Spinal cord (tissue), 10 donors: Measurements from ENCODE around the gene PBXIP1. TPM values are rescaled to one million over a fixed set of nuclear protein-coding genes. Genes with fewer than 3 reads are reported as not detected.
"Not testable (repeated sequence)": the region's sequence is repeated elsewhere in the genome, so short reads cannot be mapped to it uniquely, and the experiment has no call there.

ENCODE experiments used
- DNase-seq, 6 donors: peaks; one replicate each; pipeline versions ENCODE4 v3.0.0 to v3.0.0-alpha.2; 2013 to 2015; ENCODE audit warnings: low spot score in 6 of 6, low read depth in 4 of 6
- H3K27ac ChIP-seq: one replicate; pipeline ENCODE4 v1.5.1; 2013; ENCODE audit warnings: low read depth, low read length, control low read depth
- H3K27me3 ChIP-seq: one replicate; pipeline ENCODE4 v1.6.1; 2013; ENCODE audit warnings: low read length; ENCODE audit not compliant: control insufficient read depth, insufficient read depth
- H3K36me3 ChIP-seq: one replicate; pipeline ENCODE4 v1.6.1; 2013; ENCODE audit warnings: low read length; ENCODE audit not compliant: control insufficient read depth, insufficient read depth
- H3K4me1 ChIP-seq: one replicate; pipeline ENCODE4 v1.6.1; 2013; ENCODE audit warnings: low read length; ENCODE audit not compliant: control insufficient read depth, insufficient read depth
- H3K4me3 ChIP-seq: one replicate; pipeline ENCODE4 v1.5.1; 2013; ENCODE audit warnings: low read depth, low read length, control low read depth
- H3K9me3 ChIP-seq: one replicate; pipeline ENCODE4 v1.6.1; 2013; ENCODE audit warnings: low read length; ENCODE audit not compliant: control insufficient read depth, insufficient read depth
- WGBS: methylation state at CpG from one replicate; pipeline ENCODE4 v1.1.5; 2013; ENCODE audit warnings: missing lambda C conversion rate; ENCODE audit not compliant: insufficient coverage; 5-methylcytosine and 5-hydroxymethylcytosine counted together
- polyA plus RNA-seq, 2 donors: library from polyadenylated mRNA; unstranded; fragments of 120-200 nt; gene quantifications; one replicate each; pipeline ENCODE4 v1.2.1, GENCODE V29; 2013; ENCODE audit not compliant: insufficient read length in 2 of 2
- total RNA-seq, 2 donors: library from RNA; depleted of rRNA in 1 of 2; stranded (reverse); fragments of 120-200 nt in 1 of 2; fragments of >200 nt in 1 of 2; gene quantifications; one replicate each; pipeline versions ENCODE4 v1.2.3 to v1.2.4, GENCODE V29; 2013 to 2014
- donor health status: healthy.

The PBXIP1 gene
- total and polyA plus RNA-seq, 4 donors = 57.5 to 143 (median 67.3) TPM

DNA sequence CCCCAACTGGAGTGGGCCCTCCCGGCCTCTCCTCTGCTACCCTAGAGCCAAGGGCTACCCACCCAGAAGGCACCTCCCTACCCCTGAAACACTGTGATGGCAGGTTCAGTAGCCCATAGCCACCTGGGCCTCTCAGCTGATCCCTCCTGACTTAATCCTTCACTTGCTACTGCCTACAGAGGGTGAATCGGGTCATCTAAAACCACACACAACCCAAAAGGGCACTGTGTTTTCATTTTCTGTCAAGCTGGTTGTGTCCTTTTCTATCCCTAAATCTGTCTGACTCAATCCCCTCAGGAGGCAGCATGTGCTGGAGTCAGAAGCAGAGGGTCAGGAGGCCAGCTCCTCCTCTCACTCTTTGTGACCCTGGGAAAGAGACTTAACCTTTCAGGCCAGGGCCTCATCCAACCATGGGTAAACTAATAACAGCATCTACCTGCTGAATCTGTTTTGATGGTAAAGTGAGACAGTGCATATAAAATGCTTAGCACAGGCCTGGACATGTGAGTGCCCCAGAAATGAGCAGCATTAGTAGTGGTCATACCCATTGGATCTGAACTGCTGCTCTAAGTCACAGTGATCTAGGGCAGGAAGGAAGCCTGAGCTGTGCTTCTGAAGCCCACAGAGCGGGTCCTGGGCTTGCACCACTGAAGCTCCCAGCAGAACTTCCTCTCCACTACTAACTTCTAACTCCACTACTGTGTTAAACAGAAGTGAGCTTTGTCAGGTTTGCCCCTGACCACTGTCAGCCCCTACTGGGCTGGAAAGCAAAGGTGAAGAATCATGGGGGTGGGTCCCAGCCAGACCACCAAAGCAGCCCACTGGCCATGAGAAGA lies 30.3 kb downstream of the PBXIP1 start:
- no peaks in the 10 kb centered on the region for H3K27me3 ChIP-seq
- H3K4me3 ChIP-seq = no peak overlapping the region
- H3K36me3 ChIP-seq = peaks cover 61% of the 10 kb centered on the region
- no peaks in the 10 kb centered on the region for H3K9me3 ChIP-seq
- H3K27ac ChIP-seq = no peak overlapping the region
- WGBS = 94% methylated on average over 2 of the region's 3 CpGs
- no peak for DNase-seq
- no peaks in the 10 kb centered on the region for H3K4me1 ChIP-seq

DNA sequence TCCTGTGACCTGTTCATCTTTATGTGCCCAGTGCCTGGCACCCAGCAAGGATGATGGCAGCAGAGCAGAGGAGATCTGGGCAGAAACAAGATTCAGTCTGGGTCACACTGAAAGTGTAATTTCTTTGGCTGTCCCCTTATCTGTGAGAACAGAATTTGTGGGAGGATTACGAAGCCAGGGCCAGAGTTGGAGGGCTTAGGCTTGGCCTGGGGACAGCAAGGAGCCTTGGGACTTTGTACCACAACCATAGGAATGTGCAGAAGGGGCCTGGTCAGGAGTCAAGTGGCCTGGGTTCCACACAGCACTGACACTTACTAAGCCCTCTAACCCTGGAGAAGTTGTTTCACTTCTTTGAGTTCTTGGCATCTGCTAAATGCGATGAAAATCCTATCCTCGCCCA lies 32.2 kb downstream of the PBXIP1 start:
- H3K27ac ChIP-seq = no peak overlapping the region
- no peak overlapping the region for H3K4me3 ChIP-seq
- H3K4me1 ChIP-seq = no peaks in the 10 kb centered on the region
- no peaks in the 10 kb centered on the region for H3K27me3 ChIP-seq
- peaks cover 44% of the 10 kb centered on the region for H3K36me3 ChIP-seq
- no peaks in the 10 kb centered on the region for H3K9me3 ChIP-seq
- DNase-seq = no peak
- WGBS = 100% methylated on average over 3 of the region's 3 CpGs

DNA sequence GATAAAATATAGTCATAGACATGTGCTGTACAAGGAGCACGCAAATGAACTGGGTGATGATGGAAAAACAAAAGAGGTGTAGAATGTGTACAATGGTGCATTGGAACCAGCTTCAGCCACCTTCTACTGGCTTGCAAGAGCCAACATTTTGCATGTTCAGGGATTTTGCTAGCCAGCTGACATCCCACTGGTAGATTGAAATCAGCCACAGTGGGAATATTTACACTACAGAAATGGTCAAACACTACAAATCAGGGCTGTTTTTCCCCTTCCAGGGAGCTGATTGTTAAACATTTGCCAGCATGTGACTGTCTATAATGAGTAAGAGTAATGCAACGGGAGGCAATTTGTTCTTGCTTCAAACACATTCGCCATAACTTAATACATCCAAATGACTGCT lies 42.6 kb downstream of the PBXIP1 start:
- Histone ChIP-seq H3K4me1 (peaks cover 10% of the 10 kb centered on the region), H3K27ac (no peak overlapping the region), H3K4me3 (no peak overlapping the region), H3K9me3 (peaks cover 3% of the 10 kb centered on the region), H3K27me3 (no peaks in the 10 kb centered on the region), H3K36me3 (peaks cover 3% of the 10 kb centered on the region)
- DNase-seq = peak in 1 of 6 donors; percentile 15
- WGBS = 100% methylated on average over 1 of the region's 3 CpGs

DNA sequence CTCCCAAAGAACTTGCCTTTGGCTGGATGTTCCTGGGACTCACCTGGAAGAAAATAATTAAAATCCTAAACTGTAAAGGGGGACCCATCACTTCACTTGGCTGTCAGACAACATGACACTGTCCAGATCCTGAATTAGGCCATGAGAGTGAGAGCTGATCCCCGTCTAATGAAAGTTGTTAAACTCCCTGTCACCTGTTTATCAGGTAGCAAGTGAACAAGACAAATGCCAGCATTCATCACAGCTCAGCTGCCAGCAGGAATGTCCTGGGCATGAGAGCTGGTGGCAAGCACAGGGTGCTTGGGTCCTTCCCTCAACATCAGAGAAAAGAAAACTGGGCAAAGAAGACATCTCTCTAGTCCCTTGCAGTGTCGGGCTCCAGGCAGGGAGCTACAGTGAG lies 43.1 kb downstream of the PBXIP1 start:
- Histone ChIP-seq H3K4me1 (peaks cover 10% of the 10 kb centered on the region), H3K36me3 (peaks cover 3% of the 10 kb centered on the region), H3K27ac (no peak overlapping the region), H3K4me3 (no peak overlapping the region), H3K27me3 (no peaks in the 10 kb centered on the region), H3K9me3 (peaks cover 3% of the 10 kb centered on the region)
- 88% methylated on average over 2 of the region's 2 CpGs for WGBS
- DNase-seq = no peak

DNA sequence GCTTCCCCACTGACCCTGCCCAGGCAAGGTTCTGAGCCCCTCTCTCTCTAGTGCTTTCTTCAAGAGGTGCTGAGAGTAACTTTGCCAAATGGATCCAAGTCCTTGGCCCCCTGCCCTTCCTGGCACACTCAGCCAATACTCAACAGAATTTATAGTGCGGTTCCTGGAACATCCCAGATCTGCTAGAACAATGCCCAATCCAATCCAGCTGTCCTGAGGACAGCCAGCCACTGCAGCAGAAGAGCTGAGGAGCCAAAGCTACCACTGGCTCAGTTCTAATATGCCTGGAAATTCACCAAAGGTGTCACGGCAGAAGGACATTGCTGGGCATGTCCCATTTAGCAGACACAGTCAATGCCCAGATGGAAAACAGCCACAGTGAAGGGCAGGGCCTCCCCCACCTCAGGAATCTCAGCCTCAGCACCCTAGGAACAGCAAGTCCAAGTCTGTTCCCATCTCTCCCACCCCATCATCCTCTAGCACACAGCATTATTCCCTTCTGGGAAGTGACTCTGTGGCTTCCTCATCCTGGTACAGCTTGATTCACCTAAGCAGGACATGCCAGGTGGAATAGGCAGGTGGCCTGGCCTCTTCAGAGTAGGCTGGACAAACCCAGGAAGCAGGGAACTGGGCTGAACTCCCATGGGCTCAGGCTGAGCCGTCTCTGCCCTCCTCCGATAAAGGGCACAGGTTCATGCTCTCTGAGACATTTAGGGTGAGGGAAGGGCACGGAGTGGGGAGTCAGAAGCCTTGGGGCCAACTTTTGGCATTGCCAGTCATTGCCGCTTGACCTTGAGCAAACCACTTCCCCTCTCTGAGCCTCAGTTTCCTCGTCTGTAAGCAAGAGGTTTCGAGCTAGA lies 44.0 kb downstream of the PBXIP1 start:
- Histone ChIP-seq H3K4me3 (no peak overlapping the region), H3K4me1 (peaks cover 10% of the 10 kb centered on the region), H3K36me3 (peaks cover 3% of the 10 kb centered on the region), H3K27ac (no peak overlapping the region), H3K9me3 (peaks cover 3% of the 10 kb centered on the region), H3K27me3 (no peaks in the 10 kb centered on the region)
- peak in 2 of 6 donors; percentile 15 to 64 for DNase-seq
- 63% methylated on average over 6 of the region's 8 CpGs for WGBS

DNA sequence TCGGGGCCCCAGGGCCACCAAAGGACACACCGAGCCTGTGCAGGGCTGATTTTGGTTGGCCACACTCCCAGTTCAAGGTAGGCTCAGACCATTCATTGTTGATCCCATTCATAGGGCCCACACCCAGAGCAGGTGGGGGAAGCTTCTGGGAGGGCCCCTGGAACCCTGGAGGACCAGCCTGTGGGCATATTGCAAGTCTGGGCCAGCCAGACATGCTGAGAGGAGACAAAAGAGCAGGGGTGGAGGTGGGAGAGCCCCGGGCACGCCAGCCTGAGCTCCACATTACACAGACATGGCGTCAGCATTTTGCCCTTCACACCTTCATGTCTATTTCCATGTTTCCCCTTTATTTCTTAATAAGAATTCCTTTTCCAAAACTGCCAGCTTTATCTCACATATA lies 45.0 kb downstream of the PBXIP1 start:
- DNase-seq = no peak
- H3K4me1 ChIP-seq = peaks cover 10% of the 10 kb centered on the region
- peaks cover 3% of the 10 kb centered on the region for H3K36me3 ChIP-seq
- H3K27me3 ChIP-seq = no peaks in the 10 kb centered on the region
- H3K9me3 ChIP-seq = peaks cover 3% of the 10 kb centered on the region
- WGBS = 100% methylated on average over 2 of the region's 5 CpGs
- no peak overlapping the region for H3K4me3 ChIP-seq
- H3K27ac ChIP-seq = no peak overlapping the region

DNA sequence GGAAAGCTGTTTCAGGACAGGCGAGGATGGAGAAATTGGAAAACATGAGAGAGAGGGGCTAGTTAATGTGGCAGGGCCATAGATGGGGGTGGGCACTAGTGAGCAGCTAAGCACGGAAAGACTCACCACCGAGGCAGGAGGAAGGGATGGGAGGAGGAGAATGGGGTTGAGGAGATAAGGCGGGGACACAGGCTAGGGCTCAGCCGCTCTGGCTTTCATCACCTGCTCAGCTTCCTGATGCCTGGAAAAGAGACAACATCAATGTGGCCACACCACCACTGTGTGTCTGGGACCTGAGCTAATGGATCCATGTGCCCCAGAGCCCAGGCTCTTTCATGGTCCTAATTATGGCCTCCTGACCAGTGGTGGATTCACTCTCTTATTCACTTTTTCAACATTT lies 47.0 kb downstream of the PBXIP1 start:
- Histone ChIP-seq H3K4me3 (no peak overlapping the region), H3K4me1 (peaks cover 10% of the 10 kb centered on the region), H3K27ac (no peak overlapping the region), H3K27me3 (no peaks in the 10 kb centered on the region), H3K9me3 (peaks cover 3% of the 10 kb centered on the region), H3K36me3 (peaks cover 3% of the 10 kb centered on the region)
- 93% methylated on average over 5 of the region's 5 CpGs for WGBS
- DNase-seq = no peak

DNA sequence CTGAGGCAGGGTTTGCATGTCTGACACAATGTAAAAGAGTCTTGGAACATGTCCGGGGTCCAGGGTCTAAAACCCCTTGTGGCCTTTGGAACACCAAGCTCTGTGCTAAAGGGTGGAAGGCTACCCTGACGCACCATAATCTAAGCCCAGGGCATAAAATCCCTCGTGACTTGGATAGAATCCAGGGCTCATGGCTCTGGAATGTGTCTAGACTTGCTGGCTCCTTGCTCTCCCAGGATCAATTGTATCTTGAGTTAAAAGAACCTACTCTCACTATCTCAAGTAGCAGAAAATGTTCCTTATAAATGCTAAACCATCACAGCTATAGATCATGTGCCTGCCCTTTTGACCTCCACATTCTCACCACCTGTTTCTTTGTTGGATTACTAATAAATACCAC lies 47.8 kb downstream of the PBXIP1 start:
- DNase-seq, H3K9me3 ChIP-seq: not testable (repeated sequence)
- no CpG with 5 or more reads among the region's 3 CpGs for WGBS

DNA sequence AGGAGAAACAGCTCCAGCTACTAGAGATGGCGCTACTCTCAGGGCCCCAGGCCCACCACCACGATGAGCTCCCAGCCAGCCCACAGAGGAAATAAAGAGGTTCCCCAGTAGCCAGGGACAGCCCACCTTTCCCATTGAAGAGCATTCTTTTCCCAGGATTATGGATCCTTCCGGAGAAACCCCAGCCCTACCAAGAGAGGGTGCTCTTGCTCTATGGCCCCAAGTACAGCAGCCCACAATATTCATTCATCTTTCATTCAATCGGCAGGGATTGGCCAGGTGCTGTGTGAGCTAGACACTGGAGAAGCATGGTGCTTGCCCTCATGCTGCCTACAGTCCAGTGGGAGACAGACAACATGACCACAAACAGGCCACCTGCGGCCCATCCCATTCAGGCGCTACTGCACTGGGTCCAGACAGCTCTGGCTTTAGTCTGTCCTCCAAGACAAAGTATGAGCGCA lies 49.2 kb downstream of the PBXIP1 start:
- Histone ChIP-seq H3K4me1 (peaks cover 2% of the 10 kb centered on the region), H3K27ac (no peak overlapping the region), H3K36me3 (peaks cover 3% of the 10 kb centered on the region), H3K4me3 (no peak overlapping the region), H3K27me3 (no peaks in the 10 kb centered on the region), H3K9me3 (peaks cover 3% of the 10 kb centered on the region)
- DNase-seq = no peak
- 94% methylated on average over 7 of the region's 7 CpGs for WGBS

More for the DNA sequence above, 47.8 kb downstream of the PBXIP1 start:
- H3K4me3 ChIP-seq, H3K27ac ChIP-seq, H3K36me3 ChIP-seq, H3K27me3 ChIP-seq: not testable (repeated sequence)
- H3K4me1 ChIP-seq = peaks cover 10% of the 10 kb centered on the region
